Stimulated activated CD4-positive, alpha-beta T cell treated with anti-CD3 and anti-CD28 coated beads, TNF-alpha, amount 100 ng/mL, for 4 hours (primary cell): ENCODE results near the gene TOR4A.

Source experiments
- DNase-seq, 3 experiments: peaks; one replicate each; pipeline ENCODE4 v3.0.0-alpha.2; 2020; ENCODE audit warnings: low read depth in 3 of 3

TOR4A gene

GRCh38 chr9:137306066-137306849 is 28.7 kb downstream of the TOR4A start:
- DNase-seq, result no peak

DNA sequence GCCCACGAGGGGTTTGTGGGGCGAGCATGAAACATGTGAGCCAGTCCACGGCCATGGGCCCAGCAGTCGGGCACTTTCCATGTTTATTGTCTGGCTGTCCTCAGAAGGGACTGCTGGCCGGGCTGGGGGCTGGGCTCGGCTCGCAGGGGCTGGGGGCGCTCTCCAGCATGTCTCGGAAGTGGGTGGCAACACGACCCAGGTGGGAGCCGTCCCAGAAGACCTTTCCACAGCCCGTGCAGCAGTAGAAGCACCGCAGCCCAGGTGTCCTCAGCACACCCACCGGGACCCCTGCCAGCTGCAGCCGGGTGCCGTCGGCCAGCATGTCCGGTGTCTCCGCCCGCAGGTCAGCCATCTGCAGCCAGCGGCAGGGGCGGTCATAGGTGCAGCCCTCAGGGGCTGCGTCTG is 29.3 kb downstream of the TOR4A start:
- no peak for DNase-seq

DNA sequence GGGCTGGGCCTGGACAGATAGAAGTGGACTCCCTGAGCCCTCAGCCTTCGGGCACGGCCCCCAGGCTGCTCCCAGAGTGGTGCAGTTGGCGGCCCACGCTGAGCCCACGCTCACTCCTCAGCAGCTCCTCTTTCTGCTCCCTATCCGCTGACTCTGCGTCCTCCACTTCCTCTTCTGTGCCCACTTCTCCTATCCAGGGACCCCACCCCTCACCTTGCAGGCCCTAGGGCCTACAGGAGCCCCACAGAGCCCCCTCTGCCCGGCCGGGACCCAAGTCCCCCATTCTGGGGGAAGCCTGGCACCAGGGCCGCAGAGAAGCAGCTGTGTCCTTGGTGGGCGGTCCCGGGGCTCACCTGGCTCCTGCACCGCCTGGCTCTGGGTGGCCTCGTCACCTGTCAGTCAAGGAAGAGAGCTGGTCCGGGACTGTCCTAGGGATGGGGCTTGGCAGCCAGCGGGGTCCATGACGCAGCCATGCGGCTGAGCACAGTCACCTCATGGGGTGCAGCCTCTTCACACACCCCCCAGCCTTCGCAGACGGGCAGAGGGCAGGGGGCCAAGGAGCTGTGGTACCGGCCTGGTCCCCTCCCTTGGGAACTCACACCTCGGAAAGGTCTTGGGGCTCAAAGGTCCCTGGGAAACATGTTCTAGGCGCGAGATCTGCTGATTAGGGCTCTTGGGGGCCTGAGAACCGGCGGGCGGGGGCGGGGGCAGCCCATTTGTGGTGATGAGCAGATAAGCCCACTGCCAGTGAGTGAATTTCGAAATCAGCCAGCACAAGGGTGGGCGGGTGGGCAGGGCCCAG is 29.9 kb downstream of the TOR4A start:
- no peak for DNase-seq

DNA sequence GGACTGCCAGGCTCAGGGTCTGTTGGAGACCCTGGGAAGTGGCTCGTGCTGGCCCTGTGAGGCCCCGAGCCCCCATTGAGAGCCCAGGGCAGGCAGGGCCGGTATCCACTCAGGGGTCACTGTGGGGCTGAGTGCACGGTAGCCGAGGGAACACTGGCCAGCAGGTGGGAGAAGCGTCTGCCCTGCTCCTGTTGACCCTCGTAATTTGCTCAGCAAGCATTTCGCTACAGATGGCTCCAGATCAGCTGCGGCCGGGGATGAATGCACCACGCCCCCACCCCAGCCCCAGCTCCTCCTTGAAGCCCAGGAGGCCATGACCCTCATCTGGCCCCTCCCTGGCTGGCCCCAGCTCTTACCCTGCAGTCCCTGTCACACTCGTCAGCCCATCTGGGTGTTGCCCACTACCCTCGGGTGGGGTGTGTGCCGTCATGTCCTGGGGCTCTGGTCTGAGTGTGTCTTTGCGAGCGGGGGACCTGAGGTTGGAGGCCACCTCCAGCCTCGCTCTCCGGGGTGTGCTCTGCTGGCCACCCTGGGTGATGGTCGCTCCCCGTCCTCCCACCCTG is 30.6 kb downstream of the TOR4A start:
- DNase-seq, result no peak

DNA sequence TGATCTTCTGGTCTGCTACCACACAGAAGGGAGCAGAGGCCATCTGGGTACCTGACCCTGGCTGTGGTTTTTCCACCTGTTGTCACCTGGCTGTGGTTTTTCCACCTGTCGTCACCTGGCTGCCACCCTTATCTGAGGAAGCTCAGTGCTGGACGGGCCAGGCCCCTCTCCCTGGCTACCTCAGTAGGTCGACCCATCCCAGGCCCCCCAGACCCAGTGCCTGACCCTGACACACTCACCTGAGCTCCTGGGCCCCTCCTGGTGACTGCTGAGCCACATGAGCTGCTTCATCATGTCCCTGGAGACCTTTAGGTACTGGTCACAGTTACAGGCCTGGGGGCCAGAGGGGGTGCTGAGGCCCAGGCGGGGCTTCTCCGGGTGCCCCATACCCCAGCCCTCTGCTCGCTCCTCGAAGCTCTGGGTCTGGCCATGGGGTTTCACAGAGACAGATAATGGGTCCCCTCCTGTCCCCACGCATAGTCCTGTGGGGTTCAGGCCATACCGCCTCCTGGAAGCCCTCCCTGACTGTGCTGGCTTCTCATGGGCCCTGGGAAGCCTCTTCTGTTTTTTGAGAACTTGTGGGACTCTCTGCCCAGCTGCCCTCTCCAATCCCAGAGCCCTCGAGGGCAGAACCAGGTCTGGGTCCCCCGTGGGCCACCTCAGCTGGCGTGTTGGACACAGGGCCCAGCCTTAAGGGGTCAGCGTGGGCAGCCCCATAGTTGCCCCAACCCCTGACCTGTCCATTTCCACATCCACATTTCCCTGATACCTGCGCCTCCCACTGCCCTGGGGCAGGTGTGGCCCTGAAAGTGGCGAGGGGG is 32.1 kb downstream of the TOR4A start:
- DNase-seq, result no peak

DNA sequence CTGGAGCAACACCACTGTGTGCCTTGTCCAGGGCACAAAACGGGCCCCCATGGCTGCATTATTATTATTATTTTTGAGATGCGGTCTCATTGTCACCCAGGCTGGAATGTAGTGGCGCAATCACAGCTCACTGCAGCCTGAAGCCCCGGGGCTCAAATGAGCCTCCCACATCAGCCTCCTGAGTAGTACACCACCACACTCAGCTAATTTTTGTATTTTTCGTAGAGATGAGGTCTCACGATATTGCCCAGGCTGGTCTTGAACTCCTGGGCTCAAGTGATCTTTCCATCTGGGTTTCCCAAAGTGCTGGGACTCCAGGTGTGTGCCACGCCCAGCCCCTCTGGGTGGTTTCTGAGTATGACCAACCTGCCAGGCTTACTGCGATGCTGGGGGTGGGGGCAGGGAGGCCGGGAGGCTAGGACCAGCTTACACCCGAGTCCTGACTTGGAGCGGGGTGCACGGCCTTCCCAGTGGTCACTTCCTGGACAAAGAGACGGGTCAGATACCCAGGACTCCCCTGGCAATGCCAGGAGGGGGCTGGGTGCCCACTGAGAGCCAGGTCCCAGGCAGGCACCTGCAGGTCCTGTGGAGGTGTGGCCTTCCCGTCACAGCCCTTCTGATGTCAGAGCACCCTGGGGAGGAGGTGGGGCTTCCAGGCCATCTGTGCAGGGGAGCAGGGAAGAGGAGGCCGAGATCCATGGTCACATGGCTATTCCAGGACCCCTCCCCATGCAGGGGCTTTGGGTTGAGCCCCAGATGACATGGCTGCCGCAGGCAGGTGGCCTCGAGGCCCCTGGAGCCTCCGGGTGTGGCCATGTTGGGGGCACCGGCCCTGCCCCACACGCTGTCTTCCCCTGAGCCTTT is 32.9 kb downstream of the TOR4A start:
- no peak for DNase-seq

DNA sequence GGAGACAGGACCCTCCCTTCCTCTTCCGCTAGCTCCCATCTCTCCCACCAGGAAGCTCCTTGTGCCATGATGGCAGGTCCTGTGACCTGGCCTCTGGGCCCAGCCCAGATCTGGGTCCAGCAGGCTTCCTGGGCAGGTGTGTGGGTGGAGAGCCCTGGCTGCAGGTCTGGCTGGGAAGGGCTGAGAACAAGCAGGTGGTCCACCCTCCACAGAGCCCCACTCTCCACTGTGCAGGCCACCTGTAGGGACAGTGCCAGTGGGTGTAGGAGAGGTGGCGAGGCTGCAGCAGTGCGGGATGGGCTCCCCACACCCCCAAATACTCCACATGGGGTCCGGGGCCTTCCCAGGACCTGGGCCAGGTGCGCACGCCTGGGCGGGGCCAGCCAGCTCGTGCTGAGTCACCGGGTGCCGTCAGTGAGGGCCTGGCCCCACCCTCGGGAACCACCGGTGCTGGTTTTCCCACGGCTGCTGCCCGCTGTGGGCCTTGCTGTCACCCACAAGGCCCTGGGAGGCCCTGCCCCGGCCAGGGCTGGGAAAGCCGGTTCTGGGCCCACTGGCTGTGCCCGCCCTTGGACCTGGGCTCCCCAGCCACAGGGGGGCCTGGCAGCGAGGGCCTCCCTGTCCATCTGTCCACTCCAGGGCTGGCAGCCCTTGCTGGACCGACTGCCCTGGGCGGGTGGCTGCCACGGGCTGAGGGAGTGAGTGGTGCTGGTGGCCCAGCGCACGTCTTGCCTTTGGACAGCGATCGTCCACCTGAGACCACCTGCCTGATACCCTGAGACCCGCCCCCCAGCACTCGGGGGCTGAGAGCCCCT is 33.9 kb downstream of the TOR4A start:
- DNase-seq, result no peak

DNA sequence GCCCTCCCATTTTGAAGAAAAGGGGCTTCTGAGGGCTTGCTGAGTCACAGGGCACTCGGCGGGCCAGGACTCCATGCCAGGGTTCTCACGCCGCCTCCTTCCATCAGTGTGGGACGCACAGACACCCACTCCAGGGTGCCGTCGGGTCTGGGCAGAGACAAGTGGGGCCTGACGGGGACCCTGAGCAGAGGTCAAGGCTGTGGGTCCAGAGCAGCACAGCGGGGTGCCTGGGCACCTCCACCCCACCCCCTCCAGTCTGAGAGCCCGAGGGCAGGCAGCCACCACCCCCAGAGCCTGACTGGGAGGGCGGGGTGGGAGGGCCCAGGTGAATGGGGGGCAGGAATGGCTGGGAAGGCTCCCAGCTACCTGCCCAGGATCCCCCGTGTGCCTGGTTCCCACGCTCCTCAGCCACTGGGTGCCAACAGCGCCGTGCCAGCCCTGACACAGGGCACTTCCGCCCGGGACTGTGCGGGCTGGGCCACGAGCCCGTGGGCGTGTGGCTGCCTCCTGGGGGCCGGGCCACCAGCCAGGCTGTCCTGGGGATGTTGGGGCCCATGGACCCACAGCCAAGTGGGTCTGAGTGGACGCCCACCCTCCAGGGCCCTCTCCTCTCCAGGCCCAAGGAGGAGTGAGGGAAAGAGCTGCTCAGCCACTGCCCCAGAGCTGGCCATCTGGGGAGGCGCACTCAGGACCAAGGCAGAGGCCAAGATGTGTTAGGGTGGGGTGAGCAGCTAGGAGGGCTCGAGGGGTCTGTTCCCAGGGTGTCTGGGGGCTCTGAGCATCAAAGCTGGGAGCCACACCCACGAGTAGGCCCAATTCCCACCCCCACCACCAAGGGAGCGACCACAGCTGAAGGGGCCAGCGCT is 34.7 kb downstream of the TOR4A start:
- no peak for DNase-seq

DNA sequence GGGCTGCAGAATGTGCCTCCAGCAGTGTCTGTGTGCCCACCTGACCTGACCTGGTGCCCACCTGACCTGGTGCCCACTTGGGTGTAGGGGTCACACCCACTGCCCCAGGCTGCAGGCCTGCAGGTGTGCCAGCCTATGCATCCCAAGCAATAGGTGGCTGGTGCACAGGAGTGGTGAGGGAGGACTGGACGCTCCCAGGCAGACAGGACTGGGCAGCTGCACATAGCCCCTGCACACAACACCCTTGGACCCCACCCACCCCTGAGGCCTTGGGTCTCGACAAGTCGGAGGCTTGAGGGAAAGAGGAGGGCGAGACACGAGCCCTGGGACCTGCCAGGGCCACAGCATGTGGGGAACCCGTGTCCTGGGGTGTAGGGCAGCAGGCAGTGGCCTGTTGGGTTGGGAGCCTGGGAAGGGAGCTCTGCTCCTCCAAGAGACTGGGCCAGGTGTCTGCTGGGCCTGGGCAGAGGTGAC is 35.4 kb downstream of the TOR4A start:
- DNase-seq, result no peak

GRCh38 chr9:137313326-137313936 is 35.9 kb downstream of the TOR4A start:
- no peak for DNase-seq

GRCh38 chr9:137313956-137314560 is 36.5 kb downstream of the TOR4A start:
- DNase-seq, result no peak

DNA sequence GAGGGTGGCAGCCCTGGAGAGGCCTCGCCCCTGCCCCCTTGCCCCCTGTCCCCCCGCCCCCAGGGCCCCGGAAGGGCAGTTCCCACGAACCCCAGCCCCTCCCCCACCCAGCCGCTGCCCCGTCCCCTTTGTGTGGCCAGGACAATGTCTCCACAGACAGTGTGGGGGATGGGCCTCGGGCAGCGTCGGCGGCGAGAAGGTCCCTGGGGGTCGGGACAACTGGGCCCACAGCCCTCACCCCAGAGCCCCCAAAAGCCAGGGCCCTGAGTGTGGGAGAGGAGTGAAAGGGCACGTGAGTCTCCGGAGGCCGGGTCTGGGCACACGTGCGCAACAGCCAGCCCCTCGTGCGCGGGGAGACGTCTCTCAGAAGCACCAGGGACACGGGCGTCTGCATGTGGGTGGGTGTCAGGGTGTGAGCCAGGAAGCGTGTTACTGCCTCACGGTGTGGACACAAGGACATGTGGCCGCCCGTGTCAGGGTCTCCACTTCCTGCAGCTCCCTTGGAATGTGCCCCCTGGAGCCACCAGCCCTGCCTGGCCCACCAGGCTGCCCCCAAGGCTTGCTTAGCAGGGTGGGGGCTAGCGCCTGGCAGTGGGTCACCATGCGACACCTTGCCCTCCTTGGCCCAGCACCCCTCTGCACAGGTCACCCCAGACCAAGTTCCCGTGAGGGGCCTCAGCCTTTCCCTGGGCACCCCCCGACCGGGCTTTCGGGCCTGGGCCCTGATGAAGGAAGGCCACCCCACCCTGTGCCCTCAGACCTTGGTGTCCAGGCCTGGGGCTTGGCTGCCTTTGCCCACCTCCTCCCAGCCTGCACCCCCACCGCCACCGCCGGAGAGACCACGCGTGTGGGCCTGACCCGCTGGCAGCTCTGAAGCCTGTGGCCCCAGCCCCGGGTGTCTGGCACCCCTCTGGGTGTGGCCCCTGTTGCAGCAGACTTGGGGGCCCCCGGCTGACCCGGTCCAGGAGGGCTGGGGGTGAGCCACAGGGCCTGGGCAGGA is 37.3 kb downstream of the TOR4A start:
- DNase-seq, result no peak

GRCh38 chr9:137315581-137316011 is 38.1 kb downstream of the TOR4A start:
- no peak for DNase-seq

DNA sequence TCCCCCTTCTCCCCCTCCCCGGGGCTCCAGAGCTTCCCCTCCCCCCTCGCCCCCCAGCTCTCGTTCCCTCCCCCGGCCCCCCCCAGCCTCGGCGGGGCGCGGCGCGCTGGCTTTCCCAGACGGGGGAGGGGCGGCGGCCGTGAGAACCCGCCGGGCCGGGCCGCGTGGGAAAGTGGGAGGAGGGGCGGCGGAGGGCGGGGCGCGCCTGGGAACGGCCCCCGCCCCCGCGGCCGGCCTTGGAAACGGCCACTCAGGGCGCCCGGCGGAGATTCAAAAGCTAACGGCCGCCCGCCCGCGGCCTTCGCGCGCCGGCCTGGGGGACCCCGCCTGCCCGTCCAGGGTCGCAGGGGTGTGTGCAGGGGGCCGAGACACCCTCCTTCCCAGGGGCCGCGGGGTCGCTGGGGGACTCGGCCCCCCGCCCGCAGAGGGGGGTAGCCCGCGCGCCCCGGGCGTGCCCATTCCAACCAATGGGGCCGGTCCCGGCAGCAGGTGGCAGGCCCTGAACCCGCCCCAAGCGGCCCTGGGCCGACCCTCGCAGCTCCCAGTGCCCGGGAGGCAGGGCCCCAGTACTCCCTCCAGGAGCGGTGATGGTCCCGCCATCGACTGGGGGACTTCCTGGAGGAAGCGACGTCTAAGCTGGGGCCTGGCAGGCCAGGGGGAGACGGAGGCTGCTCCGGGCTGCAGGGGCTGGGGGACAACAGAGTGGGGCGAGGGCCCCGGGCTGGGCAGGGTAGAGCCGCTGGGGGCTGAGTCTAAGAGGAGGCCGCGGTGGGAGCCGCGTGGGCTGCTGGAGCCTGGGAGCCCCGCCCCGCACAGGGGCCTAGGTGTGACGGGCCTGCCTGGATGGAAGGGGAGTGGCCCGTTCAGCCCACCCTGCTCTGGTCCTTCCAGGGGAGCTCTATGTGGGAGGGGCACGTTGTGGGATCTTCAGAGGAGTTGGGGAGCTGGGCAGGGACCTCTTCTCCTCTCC is 38.8 kb downstream of the TOR4A start:
- DNase-seq, result no peak

- DNase-seq, result no peak
Measured at GRCh38 chr9:137317021-137317717, 39.6 kb downstream of the TOR4A start.
